Adrenal gland (tissue), 12 donors: ENCODE data around the gene NALF2. TPM values are rescaled to one million over a fixed set of nuclear protein-coding genes. Genes with fewer than 3 reads are reported as not detected.

Experiments
- DNase-seq, 7 donors: peaks; one replicate each; pipeline ENCODE4 v3.0.0-alpha.2; 2019 to 2020
- H3K27ac ChIP-seq, 5 donors: fragments of 200-600 bp; sonication (generic) in 4 of 5; 1 replicate in 3 of 5; 2 replicates in 2 of 5; pipeline versions ENCODE4 v1.5.1 to v1.8.0; 2016 to 2020; ENCODE audit warnings: mild to moderate bottlenecking in 1 of 5
- H3K27me3 ChIP-seq: fragments of 200-600 bp; 2 replicates; pipeline ENCODE4 v1.8.0; 2021
- H3K36me3 ChIP-seq, 2 donors: fragments of 200-600 bp; replicated peaks in 1 of 2; 1 replicate in 1 of 2; 2 replicates in 1 of 2; pipeline versions ENCODE4 v1.5.1 to v1.8.0; 2018 to 2022
- H3K4me1 ChIP-seq, 2 donors: fragments of 200-600 bp; replicated peaks in 1 of 2; 1 replicate in 1 of 2; 2 replicates in 1 of 2; pipeline versions ENCODE4 v1.5.1 to v1.8.0; 2018 to 2021
- H3K4me3 ChIP-seq, 4 donors: fragments of 200-600 bp; sonication (generic) in 3 of 4; one replicate each; pipeline ENCODE4 v1.5.1; 2016 to 2018
- H3K9me3 ChIP-seq, 3 donors: fragments of 200-600 bp; sonication (generic) in 1 of 3; replicated peaks in 1 of 3; 1 replicate in 2 of 3; 2 replicates in 1 of 3; pipeline versions ENCODE4 v1.5.1 to v1.8.0; 2016 to 2021
- CTCF ChIP-seq, 6 experiments: fragments of 450-650 bp in 4 of 6; fragments of 200-600 bp in 2 of 6; sonication (generic) in 1 of 6; IDR thresholded peaks; 1 replicate in 5 of 6; 2 replicates in 1 of 6; pipeline versions ENCODE4 v1.5.1 to v1.8.0; 2016 to 2021; ENCODE audit warnings: antibody characterized with exemption in 6 of 6, mild to moderate bottlenecking in 2 of 6, moderate library complexity in 1 of 6
- POLR2A ChIP-seq, 2 donors: fragments of 450-650 bp; IDR thresholded peaks; one replicate each; pipeline ENCODE4 v1.6.1; 2017; ENCODE audit warnings: antibody characterized with exemption in 2 of 2, mild to moderate bottlenecking in 2 of 2, moderate library complexity in 1 of 2
- WGBS, 4 donors: extraction: QIAGEN DNeasy Blood & Tissue Kit in 2 of 4; methylation state at CpG; one replicate each; pipeline versions ENCODE4 v1.1.5 to v1.1.7; 2013 to 2017; 5-methylcytosine and 5-hydroxymethylcytosine counted together
- intact Hi-C, 2 donors: fragments of 100-400 bp; cut with DNase I; formaldehyde crosslinking; loops; one replicate each; pipeline versions ENCODE4 v1.14.1 to v1.15.0; 2022 to 2023
- polyA plus RNA-seq, 3 donors: library from polyadenylated mRNA; stranded (reverse); fragments of 200-250 nt in 2 of 3; fragments of 350-450 nt in 1 of 3; fragmentation: Illumina TruSeq in 1 of 3; extraction: RNeasy Lipid Tissue Mini Kit (QIAGEN cat#74804) in 1 of 3; gene quantifications; one replicate each; pipeline ENCODE4 v1.2.3, GENCODE V29; 2013 to 2014
- total RNA-seq, 9 donors: library from RNA; depleted of rRNA in 4 of 9; stranded (reverse); fragments of >200 nt in 4 of 9; fragments of 120-200 nt in 1 of 9; fragmentation: NEBNext Ultra II Directional in 1 of 9; extraction: Animal tissue kit (Norgen Biotek cat#: 25700) in 1 of 9; gene quantifications; one replicate each; pipeline versions ENCODE4 v1.1.0 to v1.2.4, GENCODE V29; 2013 to 2023
- donor health status: healthy with polysubstance abuse.
- donor health status: Bipolar disorder and iron deficiency.
- donor health status: DM: yes; HTN: yes; CAD: no.
- donor health status: DM: no; HTN: no; CAD: no.
- donor health status: DM: no; HTN: no; CAD: no.
- donor health status: DM: yes; HTN: yes; CAD: no.

NALF2 gene
- total and polyA plus RNA-seq, 12 donors: 0.22 to 2.7 (median 0.85) TPM

GRCh38 chrX:69546978-69547377, 42.9 kb downstream of the NALF2 start:
- no peak overlapping the region for H3K4me3 ChIP-seq
- no peak for DNase-seq
- intact Hi-C loops: no loop called here
- 85 to 100% (median 93%) methylated on average over 4 to 5 of the region's 5 CpGs for WGBS, 4 donors
- H3K36me3 ChIP-seq: no peaks in the 10 kb centered on the region
- no peaks in the 10 kb centered on the region for H3K9me3 ChIP-seq
- peaks cover 0 to 5% of the 10 kb centered on the region in 2 donors for H3K4me1 ChIP-seq
- H3K27ac ChIP-seq: no peak overlapping the region
- H3K27me3 ChIP-seq: peaks cover 2% of the 10 kb centered on the region
- TF ChIP-seq CTCF (IDR thresholded peaks at IDR 0.05) (no peak), POLR2A (IDR thresholded peaks at IDR 0.05) (no peak)

GRCh38 chrX:69551421-69552009, 47.4 kb downstream of the NALF2 start:
- H3K27me3 ChIP-seq: peaks cover 3% of the 10 kb centered on the region
- peaks cover 8 to 13% of the 10 kb centered on the region in 2 donors for H3K4me1 ChIP-seq
- H3K4me3 ChIP-seq: no peak overlapping the region
- TF ChIP-seq CTCF (IDR thresholded peaks at IDR 0.05) (no peak), POLR2A (IDR thresholded peaks at IDR 0.05) (no peak)
- H3K9me3 ChIP-seq: no peaks in the 10 kb centered on the region
- intact Hi-C loops: no loop called here
- DNase-seq: peak in 6 of 7 donors; percentile 25 to 60 (median 48)
- H3K27ac ChIP-seq: peak overlapping the region in 2 of 5 donors; percentile 1 to 57
- H3K36me3 ChIP-seq: no peaks in the 10 kb centered on the region
- 16 to 42% (median 27%) methylated on average over 4 to 7 of the region's 7 CpGs for WGBS, 4 donors

GRCh38 chrX:69552512-69552911, 48.4 kb downstream of the NALF2 start:
- TF ChIP-seq CTCF (IDR thresholded peaks at IDR 0.05): no peak
- no peak for TF ChIP-seq POLR2A (IDR thresholded peaks at IDR 0.05)
- Histone ChIP-seq H3K4me1 (peaks cover 8 to 13% of the 10 kb centered on the region in 2 donors), H3K27ac (peak overlapping the region in 1 of 5 donors; percentile 40), H3K4me3 (no peak overlapping the region), H3K9me3 (no peaks in the 10 kb centered on the region), H3K27me3 (peaks cover 3% of the 10 kb centered on the region), H3K36me3 (no peaks in the 10 kb centered on the region)
- intact Hi-C loops: no loop called here
- 65 to 93% (median 85%) methylated on average over 4 of the region's 4 CpGs for WGBS, 4 donors
- DNase-seq: no peak

Other genes with a start within 250 kb of the NALF2 start
- gene EDA, start 111.8 kb downstream of the NALF2 start, total RNA-seq: 10 to 100 TPM in 8 of 9 donors, 1 to 10 TPM in 1; 6.9 to 25.0 (median 17.4) TPM
- 10 to 100 TPM in 1 of 3 donors, 1 to 10 TPM in 2; 5.6 to 28.7 (median 6.8) TPM for gene EDA, start 111.8 kb downstream of the NALF2 start, polyA plus RNA-seq